Smooth muscle cell (in vitro differentiated cells): Measurements from ENCODE around the gene MRPL43. TPM values are rescaled to one million over a fixed set of nuclear protein-coding genes. Genes with fewer than 3 reads are reported as not detected.

Experiments
- DNase-seq: peaks from one replicate; lab custom pipeline; 2025; ENCODE audit not compliant: unreplicated experiment; lab: John Stamatoyannopoulos, UW
- H2AFZ ChIP-seq: fragments of 200-600 bp; sonication (generic); 2 replicates; pipeline ENCODE4 v1.6.0; 2016; ENCODE audit warnings: antibody characterized with exemption, low read depth, mild to moderate bottlenecking
- H3F3A ChIP-seq: fragments of 200-600 bp; sonication (generic); 2 replicates; pipeline ENCODE4 v1.6.0; 2017; ENCODE audit warnings: antibody characterized with exemption, low read depth
- H3K27ac ChIP-seq: fragments of 200-600 bp; sonication (generic); 2 replicates; pipeline ENCODE4 v1.5.1; 2016; ENCODE audit warnings: low read depth, mild to moderate bottlenecking
- H3K27me3 ChIP-seq: fragments of 200-600 bp; sonication (generic); 2 replicates; pipeline ENCODE4 v1.6.1; 2016; ENCODE audit warnings: low read depth, mild to moderate bottlenecking
- H3K36me3 ChIP-seq: fragments of 200-600 bp; sonication (generic); 2 replicates; pipeline ENCODE4 v1.5.1; 2016; ENCODE audit warnings: low read depth
- H3K4me1 ChIP-seq: fragments of 200-600 bp; sonication (generic); 2 replicates; pipeline ENCODE4 v1.5.1; 2016; ENCODE audit warnings: low read depth
- H3K4me2 ChIP-seq: fragments of 200-600 bp; sonication (generic); 2 replicates; pipeline ENCODE4 v1.6.0; 2016; ENCODE audit warnings: mild to moderate bottlenecking
- H3K4me3 ChIP-seq: fragments of 200-600 bp; sonication (generic); 2 replicates; pipeline ENCODE4 v1.5.1; 2016; ENCODE audit warnings: mild to moderate bottlenecking
- H3K79me2 ChIP-seq: fragments of 200-600 bp; sonication (generic); 2 replicates; pipeline ENCODE4 v1.6.0; 2016; ENCODE audit warnings: low read depth, mild to moderate bottlenecking
- H3K9ac ChIP-seq: fragments of 200-600 bp; sonication (generic); 2 replicates; pipeline ENCODE4 v1.6.0; 2016; ENCODE audit warnings: low read depth
- H3K9me3 ChIP-seq: fragments of 200-600 bp; sonication (generic); replicated peaks from 2 replicates; pipeline ENCODE4 v1.5.1; 2016; ENCODE audit warnings: low read depth
- H4K20me1 ChIP-seq: fragments of 200-600 bp; sonication (generic); 2 replicates; pipeline ENCODE4 v1.6.0; 2016; ENCODE audit warnings: low read depth
- WGBS: methylation state at CpG from one replicate; pipeline ENCODE4 v1.1.7; 2016; ENCODE audit warnings: low lambda C conversion rate; 5-methylcytosine and 5-hydroxymethylcytosine counted together
- polyA plus RNA-seq: library from polyadenylated mRNA; unstranded; fragments of >200 nt; fragmentation: Nextera tagmentation; extraction: Ambion mirVana; gene quantifications from 2 replicates; pipeline ENCODE4 v1.2.1, GENCODE V29; 2016
- total RNA-seq: library from RNA; depleted of rRNA; stranded (reverse); fragments of >200 nt; gene quantifications from 2 replicates; pipeline ENCODE4 v1.2.3, GENCODE V29; 2014
- TF ChIP-seq, protein P1 (sequence below): fragments of 200-600 bp; sonication (generic); IDR thresholded peaks from 2 replicates; pipeline ENCODE4 v1.5.1; 2017; ENCODE audit warnings: borderline replicate concordance, mild to moderate bottlenecking, antibody characterized with exemption; ENCODE audit not compliant: insufficient read depth, poor library complexity, severe bottlenecking

Gene MRPL43
- total RNA-seq = 59.3 and 89.9 TPM in 2 replicates
- polyA plus RNA-seq = 104 and 120 TPM in 2 replicates

DNA sequence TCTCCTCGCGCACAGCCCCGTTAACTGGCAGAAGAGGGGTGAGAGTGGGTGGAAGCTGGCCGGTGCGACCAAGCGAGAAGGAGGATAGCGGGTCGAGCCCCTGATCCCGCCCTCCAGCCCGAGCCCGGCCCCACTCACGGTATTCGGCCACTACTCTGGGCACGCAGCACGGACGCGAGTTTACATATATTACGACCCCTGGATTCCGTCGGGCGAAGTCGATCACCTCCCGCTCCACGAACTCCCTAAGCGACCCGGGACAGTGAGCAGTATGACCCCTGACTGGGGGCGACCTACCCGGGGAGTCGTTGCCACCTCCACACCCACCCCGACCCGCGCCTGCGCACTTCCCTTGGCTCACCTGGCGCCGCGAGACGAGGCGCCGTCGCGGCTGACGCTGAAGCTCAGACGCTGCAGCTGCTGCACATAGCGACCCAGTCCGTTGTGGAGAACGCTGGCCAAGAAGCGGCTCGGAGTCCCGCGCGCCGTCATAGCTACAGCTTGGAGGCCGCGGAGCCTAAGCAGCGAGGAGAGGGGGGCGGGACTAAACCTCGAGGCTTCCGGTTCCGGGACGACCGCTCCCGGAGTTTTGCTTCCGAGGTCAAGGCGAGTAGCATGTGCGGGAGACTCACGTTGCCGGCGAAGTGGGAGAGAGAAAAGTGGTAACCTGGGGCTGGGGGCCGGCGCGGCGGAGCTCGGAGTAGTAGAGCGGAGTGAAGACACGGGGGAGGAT, at the start of gene MRPL43, which contains the start of gene TWNK:
Gene MRPL43, minus strand, starts transcription at position 546 of the 733 bp plus-strand sequence. Its CDS starts 54 bp downstream, at position 492.
Gene TWNK, plus strand, starts transcription at position 592 of the 733 bp plus-strand sequence. CDS start 668 bp downstream, outside the sequence.
- Histone ChIP-seq H3F3A (no peaks in the 10 kb centered on the region), H3K9ac (peak within 1 kb of the TSS; percentile 60), H2AFZ (peak within 1 kb of the TSS; percentile 99), H3K4me3 (peak within 1 kb of the TSS; percentile 88), H3K27me3 (no peaks in the 10 kb centered on the region), H3K79me2 (peaks cover 29% of the 10 kb centered on the region), H3K9me3 (no peaks in the 10 kb centered on the region), H3K4me1 (peaks cover 9% of the 10 kb centered on the region), H3K27ac (peak within 1 kb of the TSS; percentile 65), H4K20me1 (no peaks in the 10 kb centered on the region), H3K36me3 (no peaks in the 10 kb centered on the region), H3K4me2 (peak within 1 kb of the TSS; percentile 96)
- DNase-seq = peak; percentile 46
- TF ChIP-seq, protein P1, sequence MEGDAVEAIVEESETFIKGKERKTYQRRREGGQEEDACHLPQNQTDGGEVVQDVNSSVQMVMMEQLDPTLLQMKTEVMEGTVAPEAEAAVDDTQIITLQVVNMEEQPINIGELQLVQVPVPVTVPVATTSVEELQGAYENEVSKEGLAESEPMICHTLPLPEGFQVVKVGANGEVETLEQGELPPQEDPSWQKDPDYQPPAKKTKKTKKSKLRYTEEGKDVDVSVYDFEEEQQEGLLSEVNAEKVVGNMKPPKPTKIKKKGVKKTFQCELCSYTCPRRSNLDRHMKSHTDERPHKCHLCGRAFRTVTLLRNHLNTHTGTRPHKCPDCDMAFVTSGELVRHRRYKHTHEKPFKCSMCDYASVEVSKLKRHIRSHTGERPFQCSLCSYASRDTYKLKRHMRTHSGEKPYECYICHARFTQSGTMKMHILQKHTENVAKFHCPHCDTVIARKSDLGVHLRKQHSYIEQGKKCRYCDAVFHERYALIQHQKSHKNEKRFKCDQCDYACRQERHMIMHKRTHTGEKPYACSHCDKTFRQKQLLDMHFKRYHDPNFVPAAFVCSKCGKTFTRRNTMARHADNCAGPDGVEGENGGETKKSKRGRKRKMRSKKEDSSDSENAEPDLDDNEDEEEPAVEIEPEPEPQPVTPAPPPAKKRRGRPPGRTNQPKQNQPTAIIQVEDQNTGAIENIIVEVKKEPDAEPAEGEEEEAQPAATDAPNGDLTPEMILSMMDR = no peak
- WGBS = 1% methylated on average over 75 of the region's 75 CpGs

- Histone ChIP-seq H3K4me2 (no peak overlapping the region), H3F3A (peaks cover 11% of the 10 kb centered on the region), H3K27me3 (no peaks in the 10 kb centered on the region), H3K4me1 (peaks cover 3% of the 10 kb centered on the region), H3K79me2 (peaks cover 20% of the 10 kb centered on the region), H3K4me3 (no peak overlapping the region), H4K20me1 (peaks cover 43% of the 10 kb centered on the region), H3K9me3 (no peaks in the 10 kb centered on the region), H2AFZ (no peak overlapping the region), H3K9ac (no peak overlapping the region), H3K27ac (no peak overlapping the region), H3K36me3 (peaks cover 10% of the 10 kb centered on the region)
- WGBS = 83% methylated on average over 7 of the region's 7 CpGs
- DNase-seq = no peak
- TF ChIP-seq, protein P1 = no peak
Measured at GRCh38 chr10:101036726-101037125, 49.4 kb upstream of the MRPL43 start.

GRCh38 chr10:101035916-101036702, 48.8 kb upstream of the MRPL43 start:
- Histone ChIP-seq H2AFZ (no peak overlapping the region), H3K4me1 (peaks cover 8% of the 10 kb centered on the region), H3K9me3 (no peaks in the 10 kb centered on the region), H3K27ac (no peak overlapping the region), H3K79me2 (peaks cover 20% of the 10 kb centered on the region), H3K27me3 (no peaks in the 10 kb centered on the region), H3K4me2 (no peak overlapping the region), H3F3A (peaks cover 11% of the 10 kb centered on the region), H4K20me1 (peaks cover 43% of the 10 kb centered on the region), H3K4me3 (no peak overlapping the region), H3K36me3 (peaks cover 10% of the 10 kb centered on the region), H3K9ac (no peak overlapping the region)
- DNase-seq = no peak
- TF ChIP-seq, protein P1 = no peak
- 94% methylated on average over 10 of the region's 10 CpGs for WGBS
